Germinal center (tissue), 1 donor: Measurements from ENCODE around the gene TMEM240.
"Not testable (repeated sequence)": the region's sequence is repeated elsewhere in the genome, so short reads cannot be mapped to it uniquely, and the experiment has no call there.

Source experiments
- DNase-seq: peaks from one replicate; pipeline ENCODE4 v3.0.0; 2012; ENCODE audit warnings: mixed read lengths, low spot score

The TMEM240 gene

DNA sequence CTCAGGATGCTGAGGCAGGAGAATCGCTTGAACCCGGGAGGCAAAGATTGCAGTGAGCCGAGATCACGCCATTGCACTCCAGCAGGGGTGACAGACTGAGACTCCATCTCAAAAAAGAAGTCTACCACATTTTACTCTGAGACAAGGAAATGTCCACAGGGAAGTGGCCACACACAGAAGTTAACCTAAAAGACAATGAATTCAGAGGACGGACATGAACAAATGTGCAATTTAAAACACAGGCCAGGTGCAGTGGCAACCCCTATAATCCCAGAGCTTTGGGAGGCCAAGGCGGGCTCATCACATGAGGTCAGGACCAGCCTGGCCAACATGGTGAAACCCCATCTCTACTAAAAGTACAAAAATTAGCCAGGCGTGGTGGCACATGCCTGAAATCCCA is 17.3 kb upstream of the TMEM240 start:
- DNase-seq: not testable (repeated sequence)

- not testable (repeated sequence) for DNase-seq
These were observed 16.5 kb upstream of the TMEM240 start for GRCh38 chr1:1556961-1557360.

- no peak for DNase-seq
These were observed 16.1 kb upstream of the TMEM240 start for GRCh38 chr1:1556505-1556904.

DNA sequence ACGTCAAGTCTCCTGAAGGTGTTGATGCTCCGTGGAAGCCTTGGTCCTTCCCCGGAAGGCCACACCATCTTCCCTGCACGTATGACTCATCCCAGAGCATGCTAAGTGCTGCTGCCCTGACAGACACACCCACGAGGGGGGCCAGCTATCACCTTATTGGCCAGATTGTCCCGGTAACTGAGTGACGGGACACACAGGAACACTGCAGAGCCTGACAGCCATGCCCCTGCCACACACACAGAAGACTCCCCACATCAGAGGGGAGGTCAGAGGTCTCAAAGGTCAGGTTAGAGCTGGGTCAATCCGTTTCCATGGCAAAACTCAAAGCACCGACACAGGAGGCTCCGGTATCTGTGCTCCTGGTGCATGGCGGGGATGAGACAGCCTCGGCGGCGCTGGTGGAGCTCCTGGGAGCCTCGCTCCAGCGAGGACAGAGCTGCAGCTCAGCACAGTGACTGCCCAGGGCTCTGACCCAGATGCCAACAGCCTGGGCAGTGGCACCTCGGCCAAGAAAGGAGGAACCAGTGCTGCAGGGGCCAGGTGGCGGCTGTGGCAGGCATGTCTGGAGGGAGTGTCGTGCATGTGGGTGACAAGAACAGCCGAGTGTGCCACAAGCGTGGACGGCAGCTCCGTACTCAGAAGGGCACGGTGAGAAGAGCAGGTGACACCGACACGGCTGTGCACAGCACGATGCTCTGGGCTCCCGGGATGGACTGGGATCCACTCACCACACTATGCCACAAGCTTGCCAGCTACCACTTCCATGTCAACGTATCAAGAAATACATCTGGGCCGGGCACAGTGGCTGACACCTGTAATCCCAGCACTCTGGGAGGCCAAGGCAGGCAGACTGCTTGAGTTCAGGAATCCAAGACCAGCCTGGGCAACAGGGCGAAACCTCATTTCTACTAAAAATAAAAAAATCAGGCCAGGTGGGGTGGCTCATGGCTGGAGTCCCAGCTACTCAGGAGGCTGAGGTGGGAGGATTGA is 14.8 kb upstream of the TMEM240 start:
- DNase-seq: no peak

GRCh38 chr1:1554550-1554925 is 14.1 kb upstream of the TMEM240 start:
- DNase-seq: no peak

DNA sequence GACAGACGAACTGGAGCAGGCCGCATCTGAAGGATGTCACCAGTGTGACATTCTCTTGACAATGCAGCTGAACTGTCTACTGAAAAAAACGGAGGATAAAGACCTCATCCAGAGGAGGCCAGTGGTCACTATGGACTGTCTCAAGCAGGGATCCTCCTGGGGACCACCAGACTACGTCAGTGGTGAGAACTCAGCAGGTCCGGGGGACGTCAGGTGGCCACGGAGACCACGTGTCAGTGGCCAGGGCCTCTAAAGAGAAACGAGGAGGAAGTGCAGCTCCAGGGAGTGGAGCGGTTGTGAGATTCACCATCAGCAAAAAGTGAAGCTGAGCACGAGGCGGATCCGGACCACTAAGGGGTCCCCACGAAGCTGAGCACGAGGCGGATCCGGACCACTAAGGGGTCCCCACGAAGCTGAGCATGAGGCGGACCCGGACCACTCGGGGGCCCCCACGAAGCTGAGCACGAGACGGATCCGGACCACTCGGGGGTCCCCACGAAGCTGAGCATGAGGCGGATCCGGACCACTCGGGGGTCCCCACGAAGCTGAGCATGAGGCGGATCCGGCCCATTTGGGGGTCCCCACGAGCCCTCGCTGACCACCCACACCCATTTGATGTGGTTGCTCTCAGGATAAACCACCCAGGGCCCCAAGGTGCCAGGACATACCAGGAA is 13.5 kb upstream of the TMEM240 start:
- no peak for DNase-seq

DNA sequence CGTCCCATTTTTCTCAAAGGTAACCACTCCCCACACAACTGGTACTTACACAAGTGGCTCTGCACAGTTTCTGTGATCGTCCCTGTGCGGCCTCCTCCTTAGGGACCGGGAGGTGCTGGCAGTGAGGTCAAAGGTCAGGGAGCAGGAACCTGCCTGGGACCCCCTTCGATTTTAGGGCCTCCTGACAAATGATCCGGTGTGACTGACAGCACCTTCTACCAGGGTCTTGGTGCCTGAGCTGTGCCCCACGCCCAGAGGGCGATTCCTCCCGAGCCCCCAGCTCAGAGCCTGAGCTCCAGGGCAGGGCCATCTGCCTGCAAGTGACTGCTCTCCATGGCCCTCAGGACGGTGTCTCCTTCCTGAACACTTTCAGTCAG is 11.8 kb upstream of the TMEM240 start:
- DNase-seq: no peak

DNA sequence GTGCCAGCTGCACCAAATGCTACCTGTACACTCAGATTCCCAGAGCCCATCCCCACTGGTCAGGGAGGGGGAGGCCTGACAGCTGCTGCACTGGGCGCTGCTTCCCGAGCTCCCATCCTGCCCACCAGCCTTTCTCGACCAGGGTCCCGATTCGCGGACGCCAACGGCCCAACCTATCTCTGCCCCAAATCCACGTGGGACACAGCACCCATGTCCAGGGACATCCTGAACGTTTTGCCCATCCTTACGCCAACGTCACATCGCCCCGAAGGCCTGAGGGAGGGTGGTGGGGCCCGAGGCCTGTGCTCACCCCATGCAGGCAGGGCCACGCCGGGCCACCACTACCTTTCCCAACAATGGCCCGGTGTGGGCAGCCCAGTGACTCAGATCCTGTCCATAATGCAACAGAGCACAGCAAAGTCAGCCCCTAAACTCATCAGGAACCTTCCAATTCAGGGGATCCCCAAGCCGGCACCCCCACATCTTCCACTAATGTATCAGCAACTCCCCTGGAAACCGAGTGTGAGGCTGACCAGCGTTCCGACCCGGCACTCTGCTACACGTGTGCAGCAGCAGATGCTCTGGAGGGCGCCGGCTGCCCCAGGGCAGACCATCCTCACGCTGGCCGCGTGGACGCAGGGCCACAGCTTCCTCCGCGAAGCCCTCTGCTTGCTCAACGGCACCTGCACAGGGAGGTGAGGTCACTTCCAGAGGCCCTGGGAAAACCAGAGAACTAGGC is 11.3 kb upstream of the TMEM240 start:
- DNase-seq: no peak

DNA sequence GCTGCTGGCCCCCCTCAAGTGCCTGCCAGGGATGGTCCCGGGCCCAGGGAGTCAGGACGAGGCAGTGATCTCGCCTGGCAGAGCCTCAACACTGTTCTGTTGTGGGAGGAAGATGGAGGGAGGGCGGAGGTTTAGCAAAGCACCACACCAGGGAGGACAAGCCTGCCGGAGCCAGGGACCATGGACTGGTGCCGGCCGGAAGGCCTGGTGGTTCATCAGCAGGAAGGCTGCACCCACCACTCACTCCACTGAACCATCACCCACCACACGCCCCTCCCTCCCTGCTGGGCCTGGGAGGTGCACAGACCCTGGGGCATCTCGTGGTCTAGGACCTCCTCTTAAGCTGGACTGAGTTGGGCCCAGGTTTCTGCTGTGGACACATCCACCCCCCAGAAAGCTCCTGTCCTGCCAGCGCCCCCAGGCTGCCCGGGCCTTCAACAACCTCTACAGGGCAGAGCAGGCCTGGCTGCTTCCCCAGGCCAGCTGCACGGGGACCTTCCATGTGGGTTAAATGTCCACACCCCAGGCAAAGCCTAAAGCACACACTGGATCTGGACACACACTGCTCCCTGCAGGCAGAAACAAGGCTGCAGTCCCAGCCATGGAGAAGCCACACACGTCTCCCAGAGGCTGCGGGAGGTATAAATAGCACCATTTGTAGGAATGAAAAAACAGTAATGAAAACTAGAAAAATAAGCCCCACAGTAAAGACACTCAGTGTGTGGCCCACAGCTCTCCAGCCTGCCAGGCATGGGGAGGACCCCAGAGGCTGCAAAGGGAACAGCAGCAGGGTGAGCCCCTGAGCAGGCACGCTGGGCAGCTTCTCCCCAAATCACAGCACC is 10.4 kb upstream of the TMEM240 start:
- DNase-seq: no peak

DNA sequence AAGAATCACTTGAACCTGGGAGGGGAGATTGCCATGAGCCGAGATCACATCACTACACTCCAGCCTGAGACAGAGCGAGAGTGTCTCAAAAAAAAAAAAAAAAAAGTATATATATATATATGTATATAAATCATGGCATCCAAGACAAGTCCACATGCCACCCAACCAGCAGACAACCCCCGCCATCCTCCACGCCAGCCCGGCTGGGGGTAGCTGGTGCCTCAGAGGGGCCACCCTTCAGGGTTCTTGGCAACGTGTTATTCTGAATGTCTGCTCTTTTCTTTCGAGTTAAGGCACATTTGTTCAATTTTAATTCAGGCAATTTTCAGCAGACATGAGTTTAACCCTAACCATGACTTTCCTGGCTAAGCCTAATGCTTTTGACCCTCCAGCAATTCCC is 9.7 kb upstream of the TMEM240 start:
- no peak for DNase-seq

DNA sequence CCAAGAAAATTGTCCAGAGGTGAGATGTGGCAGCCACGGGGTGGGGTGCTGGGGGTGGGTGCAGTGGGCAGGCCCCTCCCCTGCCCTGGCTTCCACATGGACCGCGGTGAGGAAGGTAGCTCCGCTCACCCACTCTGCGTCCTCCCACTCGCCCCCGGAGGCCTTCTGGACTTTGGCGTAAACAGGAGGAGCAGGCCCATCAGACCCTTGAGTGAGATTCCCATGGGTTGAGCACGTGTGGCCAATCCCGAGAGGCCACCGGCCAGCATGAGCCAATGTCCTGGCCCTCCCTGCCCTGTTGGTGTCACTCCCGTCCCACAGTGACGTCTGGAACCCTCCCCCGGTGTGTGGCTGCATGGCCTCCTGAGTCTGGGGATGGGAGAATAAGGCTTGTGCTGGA is 8.2 kb upstream of the TMEM240 start:
- DNase-seq: no peak

DNA sequence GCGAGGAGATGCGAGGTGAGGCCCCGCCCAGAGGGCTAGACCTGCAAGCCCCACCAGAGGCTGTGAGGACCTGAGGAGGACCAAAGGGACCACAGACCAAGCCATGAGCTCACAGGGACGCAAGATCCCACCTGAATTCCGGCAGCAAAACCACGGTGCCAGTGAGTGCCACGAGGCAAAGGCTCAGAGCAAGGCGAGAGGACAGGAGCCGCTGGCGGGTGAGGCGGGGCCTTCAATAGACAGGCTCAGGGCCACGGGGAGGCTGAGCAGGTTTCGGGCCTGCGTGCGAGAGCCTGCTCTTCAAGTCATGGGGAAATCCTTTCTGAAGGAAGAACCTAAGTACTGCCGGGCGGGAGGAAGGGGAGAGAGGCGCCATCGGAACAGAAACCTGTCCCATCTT is 7.1 kb upstream of the TMEM240 start:
- no peak for DNase-seq

DNA sequence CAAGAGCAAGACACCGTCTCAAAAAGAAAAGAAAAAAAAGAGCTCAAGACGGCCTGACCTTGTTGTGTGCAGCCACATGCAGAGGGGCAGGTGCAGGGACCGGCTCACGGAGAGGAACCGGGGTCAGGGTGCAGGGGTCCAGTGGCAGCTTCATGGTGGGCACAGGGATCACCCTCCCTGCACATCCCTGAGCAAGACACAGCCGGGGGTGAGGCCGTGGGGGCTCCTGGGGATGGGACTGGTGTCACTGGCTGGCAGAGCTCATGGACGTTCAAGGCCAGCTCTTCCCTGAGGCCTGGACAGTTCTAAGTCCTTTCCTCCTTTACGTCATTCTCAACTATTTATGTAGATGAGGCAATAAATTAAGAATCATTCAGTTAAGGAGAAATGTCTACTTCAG is 6.6 kb upstream of the TMEM240 start:
- no peak for DNase-seq

DNA sequence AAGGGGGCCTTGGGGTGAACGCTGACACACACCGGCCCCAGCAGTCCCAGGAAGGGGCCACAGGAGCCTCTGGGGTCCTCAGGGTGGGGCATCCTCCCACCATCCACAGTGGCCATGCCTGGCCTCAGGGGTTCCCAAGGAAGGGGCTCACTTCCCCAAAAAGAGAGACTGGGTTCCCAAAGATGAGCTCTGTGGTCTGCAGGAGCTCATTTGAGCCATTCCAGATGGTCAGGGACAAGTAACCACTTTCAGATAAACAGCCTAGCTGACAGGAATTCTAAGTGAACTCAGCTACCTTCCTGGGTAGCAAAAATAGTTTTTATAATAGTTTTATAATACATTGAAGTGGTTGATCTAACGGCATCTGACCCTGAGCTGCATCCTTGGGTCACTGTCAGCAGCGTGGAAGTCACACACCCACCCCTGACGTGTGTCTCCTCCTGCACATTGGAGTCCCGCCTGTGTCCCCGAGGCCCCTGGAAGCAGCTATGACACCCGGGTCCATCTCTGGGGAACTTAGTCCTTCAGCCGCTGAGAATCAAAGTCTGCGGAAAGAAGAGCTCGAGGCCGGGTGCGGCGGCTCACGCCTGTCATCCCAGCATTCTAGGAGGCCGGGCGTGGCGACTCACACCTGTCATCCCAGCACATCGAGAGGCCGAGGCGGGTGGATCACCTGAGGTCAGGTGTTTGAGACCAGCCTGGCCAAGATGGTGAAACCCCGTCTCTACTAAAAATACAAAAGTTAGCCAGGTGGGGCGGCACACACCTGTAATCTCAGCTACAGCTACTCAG is 5.7 kb upstream of the TMEM240 start:
- no peak for DNase-seq

DNA sequence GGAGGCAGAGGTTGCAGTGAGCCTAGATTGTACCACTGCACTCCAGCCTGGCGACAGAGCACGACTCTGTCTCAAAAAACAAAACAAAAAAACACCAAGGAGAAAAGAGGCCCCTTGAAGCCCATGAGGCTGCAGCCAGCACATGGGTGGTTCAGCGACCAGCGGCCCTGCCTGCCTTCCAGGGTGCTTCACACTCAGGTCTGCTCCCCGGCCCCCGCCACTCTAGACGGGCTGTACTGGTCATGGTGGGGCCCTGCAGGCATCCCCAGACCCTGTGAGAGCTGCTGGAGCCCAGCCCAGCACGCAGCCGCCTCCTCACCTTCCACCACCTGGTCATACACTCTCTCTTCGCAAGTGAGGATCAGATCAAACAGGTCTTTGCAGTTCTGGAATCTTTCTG is 4.1 kb upstream of the TMEM240 start:
- no peak for DNase-seq

GRCh38 chr1:1543706-1544099 is 3.3 kb upstream of the TMEM240 start:
- no peak for DNase-seq

- DNase-seq: no peak
These were observed 2.6 kb upstream of the TMEM240 start for GRCh38 chr1:1542766-1543705.

GRCh38 chr1:1541956-1542765 is 1.7 kb upstream of the TMEM240 start:
- no peak for DNase-seq
